GM18526 (cell line): ENCODE data around the gene CACNB3.

ENCODE experiments used
- POLR2A ChIP-seq: IDR thresholded peaks from 3 replicates; pipeline ENCODE4 v1.6.1; 2011; ENCODE audit not compliant: insufficient read length; ENCODE audit errors: extremely low read depth

The CACNB3 gene

DNA sequence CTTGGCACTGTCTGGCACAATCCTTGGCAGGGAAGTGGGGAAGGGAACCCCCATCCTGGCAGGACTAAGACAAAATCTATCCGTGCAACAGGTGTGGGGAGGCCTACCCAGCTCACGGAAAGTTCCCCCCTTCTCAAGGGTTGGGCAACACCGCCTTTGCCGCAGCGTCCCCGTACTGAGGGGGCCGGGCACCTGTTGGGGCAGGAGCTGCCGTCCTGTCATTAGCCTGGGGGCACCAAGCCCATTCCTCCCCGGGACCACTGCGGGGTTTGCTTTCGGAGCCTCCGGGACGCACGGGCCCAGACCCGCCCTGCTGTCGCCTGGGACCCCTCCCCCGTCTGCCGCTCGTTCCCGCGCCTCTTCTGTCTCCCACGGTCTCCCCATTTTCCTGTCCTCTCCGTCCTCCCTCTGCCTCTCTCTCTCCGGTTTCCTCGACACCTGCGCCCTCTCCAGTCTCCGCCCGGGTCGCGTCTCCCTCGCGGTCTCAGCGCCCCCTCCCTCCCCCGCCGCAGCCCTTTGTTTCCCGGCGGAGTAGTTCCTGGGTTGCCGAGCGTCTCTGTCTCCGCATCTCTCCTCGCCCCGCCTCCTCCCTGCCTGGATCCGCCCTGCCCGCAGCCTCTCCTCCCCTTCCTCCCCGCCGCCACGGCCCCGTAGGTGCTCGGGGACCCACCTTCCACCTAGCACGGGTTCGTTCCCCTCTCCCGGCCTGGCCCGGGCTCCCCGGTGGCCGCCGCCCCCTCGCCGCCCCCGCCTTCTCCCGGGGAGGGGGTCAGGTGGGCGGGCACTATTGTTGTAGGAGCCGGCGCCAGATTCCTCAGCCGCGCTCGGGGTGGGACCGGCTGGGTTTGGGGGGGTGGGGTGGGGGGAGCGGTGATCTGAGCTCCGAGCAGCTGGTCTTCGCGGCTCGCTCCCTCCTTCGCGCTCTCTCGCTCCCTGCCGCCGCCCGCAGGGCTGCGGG, at the start of gene CACNB3:
CACNB3 (plus strand) TSS at position 624 of the 958 bp plus-strand sequence. CDS start 434 bp downstream, outside the sequence.
- no peak for TF ChIP-seq POLR2A

DNA sequence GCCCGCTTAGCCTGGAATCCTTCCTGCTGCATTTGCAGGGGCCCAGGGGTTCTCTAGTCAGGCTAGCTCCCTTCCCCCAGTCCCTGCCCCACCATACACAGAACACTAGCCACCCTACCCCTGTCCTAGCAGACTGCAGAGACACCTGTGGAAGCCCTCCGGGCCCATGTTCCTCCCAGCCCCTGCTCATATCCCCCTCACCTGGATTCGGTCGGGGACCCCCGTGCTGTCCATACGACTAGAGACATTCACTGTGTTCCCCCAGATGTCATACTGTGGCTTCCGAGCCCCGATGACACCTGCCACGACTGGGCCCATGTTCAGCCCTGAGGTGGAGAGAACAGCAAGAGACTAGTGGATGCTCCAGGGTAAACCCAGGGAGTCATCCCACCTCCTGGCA, 49.6 kb upstream of the CACNB3 start:
- no peak for TF ChIP-seq POLR2A

GRCh38 chr12:48770756-48771155, 47.5 kb upstream of the CACNB3 start:
- no peak for TF ChIP-seq POLR2A

GRCh38 chr12:48771588-48772112, 46.6 kb upstream of the CACNB3 start:
- no peak for TF ChIP-seq POLR2A

DNA sequence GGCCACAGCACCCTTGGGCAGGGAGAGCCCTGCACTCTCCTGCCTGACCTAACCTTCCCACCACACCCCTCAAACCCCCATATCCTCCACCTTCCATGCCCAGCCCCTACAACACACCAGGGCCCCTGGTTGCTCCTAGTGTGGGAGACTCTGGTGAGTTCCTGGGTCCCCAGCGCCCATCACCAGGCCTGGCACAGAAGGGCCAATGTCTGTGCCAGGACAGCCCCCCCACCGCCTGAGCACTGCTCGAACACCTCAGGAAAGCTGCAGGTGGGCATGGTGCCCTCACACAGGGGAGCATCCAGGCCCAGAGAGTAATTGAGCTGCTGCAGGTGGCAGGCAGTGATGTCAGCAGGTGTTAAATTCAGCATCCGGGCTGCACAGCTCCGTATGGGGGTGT, 44.6 kb upstream of the CACNB3 start:
- no peak for TF ChIP-seq POLR2A

DNA sequence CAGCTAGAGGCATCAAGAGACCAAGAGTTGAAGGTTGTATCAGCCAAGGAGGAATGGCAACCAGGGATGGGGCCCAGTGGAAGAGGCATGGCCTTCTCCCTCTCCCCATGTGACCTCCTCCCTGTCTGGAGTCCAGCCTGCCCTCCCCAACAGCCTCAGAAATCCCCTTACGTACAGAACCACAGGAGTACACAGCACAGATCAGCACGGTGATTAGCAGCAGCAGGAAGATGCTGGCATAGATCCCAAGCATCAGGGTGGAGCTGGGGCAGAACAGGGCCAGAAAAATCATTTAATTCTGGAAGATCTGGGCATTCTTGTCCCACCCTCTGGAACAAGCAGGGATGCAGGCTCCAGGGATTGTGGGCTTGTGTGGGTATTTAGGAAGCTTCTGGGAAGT, 43.8 kb upstream of the CACNB3 start:
- no peak for TF ChIP-seq POLR2A

GRCh38 chr12:48775299-48775698, 43.0 kb upstream of the CACNB3 start:
- TF ChIP-seq POLR2A, result no peak

- TF ChIP-seq POLR2A, result no peak
Observed at GRCh38 chr12:48775991-48776649, 42.2 kb upstream of the CACNB3 start.

- no peak for TF ChIP-seq POLR2A
Observed at GRCh38 chr12:48776956-48777355, 41.3 kb upstream of the CACNB3 start.

GRCh38 chr12:48777501-48778400, 40.5 kb upstream of the CACNB3 start:
- no peak for TF ChIP-seq POLR2A

GRCh38 chr12:48779869-48780268, 38.4 kb upstream of the CACNB3 start:
- TF ChIP-seq POLR2A, result no peak

GRCh38 chr12:48780381-48781025, 37.8 kb upstream of the CACNB3 start:
- no peak for TF ChIP-seq POLR2A

- no peak for TF ChIP-seq POLR2A
Observed at GRCh38 chr12:48781750-48782456, 36.4 kb upstream of the CACNB3 start.

GRCh38 chr12:48782457-48783395, 35.6 kb upstream of the CACNB3 start:
- TF ChIP-seq POLR2A, result no peak
